Brain pericyte (primary cell): ENCODE results near the gene SARNP.
A peak's percentile ranks its signal among the peaks of the same experiment; 100 is the strongest.

Source experiments
- DNase-seq: peaks from one replicate; pipeline ENCODE4 v3.0.0-alpha.2; 2012; ENCODE audit warnings: low read depth, low spot score

Gene SARNP

DNA sequence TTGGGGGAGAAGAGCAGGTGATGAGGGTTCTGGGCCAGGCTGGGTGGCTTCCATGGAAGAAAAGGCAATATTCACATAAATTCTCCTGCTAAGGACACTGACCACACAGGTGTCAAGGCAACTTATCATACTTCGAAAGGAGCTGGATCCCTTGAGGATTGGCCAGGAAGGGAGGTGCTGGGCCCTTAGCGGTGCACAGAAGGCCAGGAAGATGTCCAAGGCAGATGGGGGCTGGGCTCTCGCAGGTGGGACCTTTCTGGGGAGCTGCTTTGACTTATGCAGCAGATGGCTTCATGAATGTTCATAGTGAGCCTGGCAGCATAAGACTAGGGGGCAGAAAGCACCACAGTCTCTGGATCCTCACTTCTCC is 92.6 kb downstream of the SARNP start:
- no peak for DNase-seq

- DNase-seq: no peak
Observed at GRCh38 chr12:55724226-55724939, 93.1 kb downstream of the SARNP start.

GRCh38 chr12:55723516-55724225 is 93.9 kb downstream of the SARNP start:
- no peak for DNase-seq

DNA sequence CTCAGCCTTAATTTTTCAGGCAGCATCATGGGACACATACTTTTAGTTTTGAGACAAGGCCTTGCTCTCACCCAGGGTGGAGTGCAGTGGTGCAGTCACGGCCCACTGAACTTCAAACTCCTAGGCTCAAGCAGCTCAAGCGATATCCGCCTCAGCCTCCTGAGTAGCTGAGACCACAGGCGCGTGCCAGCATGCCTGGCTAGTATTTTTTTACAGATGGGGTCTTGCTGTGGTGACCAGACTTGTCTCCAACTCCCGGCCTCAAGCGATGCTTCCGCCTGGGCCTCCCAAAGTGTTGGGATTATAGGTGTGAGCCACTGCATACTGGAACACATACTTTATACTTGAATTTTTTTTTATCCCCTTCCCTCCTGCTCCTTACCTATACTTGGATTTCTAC is 94.6 kb downstream of the SARNP start:
- DNase-seq: no peak

DNA sequence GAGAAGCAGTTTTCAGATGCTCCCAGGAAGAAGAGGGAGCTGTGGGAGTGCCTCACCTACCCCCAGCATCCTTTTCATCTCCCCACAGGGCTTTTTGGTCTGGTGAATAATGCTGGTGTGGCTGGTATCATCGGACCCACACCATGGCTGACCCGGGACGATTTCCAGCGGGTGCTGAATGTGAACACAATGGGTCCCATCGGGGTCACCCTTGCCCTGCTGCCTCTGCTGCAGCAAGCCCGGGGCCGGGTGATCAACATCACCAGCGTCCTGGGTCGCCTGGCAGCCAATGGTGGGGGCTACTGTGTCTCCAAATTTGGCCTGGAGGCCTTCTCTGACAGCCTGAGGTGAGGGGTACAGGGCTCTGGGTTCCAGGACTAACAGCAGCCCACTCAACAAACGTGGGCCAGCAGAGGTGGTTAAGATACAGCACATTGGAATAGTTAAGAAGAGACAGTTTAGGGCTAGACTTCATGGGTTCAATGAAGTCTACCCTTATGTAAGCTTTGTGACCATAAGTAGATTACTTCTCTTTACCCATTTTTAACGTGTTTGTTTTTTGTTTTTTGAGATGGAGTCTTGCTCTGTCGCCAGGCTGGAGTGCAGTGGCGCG is 95.8 kb downstream of the SARNP start:
- DNase-seq: no peak

- peak; percentile 70 for DNase-seq
Observed at GRCh38 chr12:55720894-55721444, 96.6 kb downstream of the SARNP start.

DNA sequence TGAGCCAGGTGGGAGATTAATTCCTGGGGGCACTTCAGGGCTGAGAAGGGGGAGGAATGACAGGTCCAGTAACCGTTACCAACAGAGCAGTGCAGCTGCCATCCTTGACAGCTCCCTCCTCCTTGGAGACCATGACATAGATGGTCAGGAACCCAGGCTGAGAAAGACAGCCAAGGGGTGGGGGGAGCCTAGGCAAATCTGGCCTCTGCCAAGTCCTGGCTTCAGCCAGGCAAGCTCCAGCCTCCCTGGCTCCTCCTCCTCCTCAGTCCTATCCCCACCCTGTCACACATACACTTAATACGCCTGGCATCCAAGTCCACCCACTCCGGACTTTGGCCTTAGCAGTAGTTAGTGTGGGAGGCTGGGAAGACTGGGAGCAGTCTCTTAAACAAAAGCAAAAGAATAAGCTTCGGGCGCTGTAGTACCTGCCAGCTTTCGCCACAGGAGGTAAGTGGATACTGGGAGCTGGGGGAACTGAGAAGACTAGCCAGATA is 97.4 kb downstream of the SARNP start, which contains the start of gene RDH5:
RDH5 (plus strand) TSS at position 323 of the 494 bp plus-strand sequence. CDS start 792 bp downstream, outside the sequence.
- no peak for DNase-seq

DNA sequence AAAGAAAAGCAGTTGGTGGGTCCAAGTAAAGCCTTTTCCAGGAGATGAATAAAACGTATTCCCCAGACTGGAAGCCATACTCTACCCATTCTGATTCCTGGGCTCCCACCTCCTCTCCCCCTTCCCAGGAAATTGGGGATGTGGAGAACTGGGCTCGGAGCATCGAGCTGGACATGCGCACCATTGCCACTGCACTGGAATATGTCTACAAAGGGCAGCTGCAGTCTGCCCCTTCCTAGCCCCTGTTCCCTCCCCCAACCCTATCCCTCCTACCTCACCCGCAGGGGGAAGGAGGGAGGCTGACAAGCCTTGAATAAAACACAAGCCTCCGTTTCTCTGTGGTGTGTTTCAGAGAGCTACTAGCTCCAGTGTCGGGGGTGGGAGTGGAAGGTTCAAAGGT is 98.2 kb downstream of the SARNP start:
- DNase-seq: no peak

DNA sequence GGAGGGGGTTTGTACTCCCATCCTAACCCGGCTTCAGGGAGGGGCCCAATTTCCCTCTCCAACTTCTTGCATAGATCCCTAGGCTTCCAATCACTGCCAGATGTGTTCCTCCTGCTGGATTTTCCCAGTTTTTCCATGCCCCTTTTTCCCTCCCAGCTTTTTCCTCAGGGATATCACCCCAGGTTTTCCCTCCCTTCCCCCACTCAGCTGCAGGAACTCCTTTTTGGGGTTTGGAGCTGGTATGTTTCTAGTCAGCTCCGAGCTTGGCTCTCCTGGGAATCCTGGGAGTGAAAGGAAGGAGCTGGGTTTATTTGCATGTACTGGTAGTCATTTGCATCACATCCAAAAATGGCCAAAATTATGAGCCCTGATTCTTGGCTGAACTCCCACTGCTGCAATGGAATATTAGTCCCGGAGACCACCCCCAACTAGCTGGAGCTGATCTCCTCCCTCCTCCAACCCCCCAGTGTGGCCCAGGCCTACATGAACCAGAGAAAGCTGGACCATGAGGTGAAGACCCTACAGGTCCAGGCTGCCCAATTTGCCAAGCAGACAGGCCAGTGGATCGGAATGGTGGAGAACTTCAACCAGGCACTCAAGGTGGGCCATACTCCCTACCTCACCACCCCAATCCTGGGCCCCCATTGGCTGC is 98.8 kb downstream of the SARNP start:
- no peak for DNase-seq

- DNase-seq: no peak
Observed at GRCh38 chr12:55718015-55718414, 99.5 kb downstream of the SARNP start.

DNA sequence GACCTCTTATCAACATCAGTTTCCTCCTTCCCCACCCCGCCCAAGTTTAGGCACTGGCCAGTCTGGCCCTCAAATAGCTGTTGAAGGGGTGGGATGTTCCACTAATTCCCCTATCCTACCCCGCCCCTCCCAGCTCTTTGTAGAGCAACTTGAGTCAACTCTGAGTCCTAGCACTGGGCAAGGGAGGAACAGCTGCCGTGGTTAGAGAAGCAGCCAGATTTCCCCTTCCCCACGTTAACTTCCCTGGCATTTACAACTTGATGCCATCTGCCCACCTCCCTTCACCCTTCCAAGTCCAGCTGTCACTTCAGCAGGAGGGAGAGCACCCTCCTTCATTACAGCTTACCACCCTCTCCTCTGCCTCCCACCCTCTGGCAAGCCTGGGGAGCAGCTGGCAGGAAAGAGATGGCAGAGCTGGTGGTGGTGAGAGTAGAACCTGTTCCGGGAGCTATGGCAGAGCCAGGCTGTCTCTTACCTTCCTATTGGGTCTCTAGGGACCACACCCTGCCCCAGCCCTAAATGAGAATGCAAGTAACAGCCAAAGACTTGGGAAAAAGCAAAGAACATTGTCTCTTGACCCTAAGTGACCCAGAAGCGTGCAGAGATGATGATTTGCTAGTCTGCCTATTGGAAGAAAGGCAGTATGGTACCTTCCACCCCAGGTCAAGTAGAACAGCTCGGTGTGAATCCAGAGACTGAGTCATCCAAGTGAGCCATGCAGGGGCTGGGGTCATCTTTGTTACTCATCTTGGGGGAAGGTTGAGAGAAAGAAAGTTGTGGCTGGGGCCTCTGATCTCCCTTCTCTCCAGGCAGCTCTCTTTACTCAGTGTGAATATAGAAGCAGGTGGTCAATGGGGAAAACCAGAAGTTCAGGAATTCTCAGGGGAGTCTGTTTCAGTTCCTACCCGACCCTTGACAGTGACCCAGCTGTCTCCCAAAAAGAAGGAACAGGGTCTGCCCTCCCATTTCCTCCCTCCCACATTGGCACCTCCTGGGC is 100.2 kb downstream of the SARNP start:
- no peak for DNase-seq

DNA sequence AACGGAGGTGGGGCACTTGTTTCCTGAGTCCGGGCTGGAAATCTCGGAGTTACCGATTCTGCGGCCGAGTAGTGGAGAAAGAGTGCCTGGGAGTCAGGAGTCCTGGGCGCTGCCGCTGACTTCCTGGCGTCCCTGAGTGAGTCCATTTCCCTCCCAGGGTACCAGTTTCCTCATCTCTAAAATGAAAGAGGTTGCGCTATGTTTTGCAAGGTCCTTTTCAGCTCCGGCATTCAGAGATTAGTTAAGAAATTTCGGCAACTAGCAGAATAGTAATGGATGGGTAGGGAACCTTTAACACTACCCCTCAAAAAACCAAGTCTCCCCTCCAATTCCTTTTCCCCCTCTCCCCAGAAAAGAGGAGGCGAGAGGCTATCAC is 101.0 kb downstream of the SARNP start:
- no peak for DNase-seq

- DNase-seq: peak; percentile 73
Observed at GRCh38 chr12:55715833-55716581, 101.5 kb downstream of the SARNP start, which contains the start of gene BLOC1S1. BLOC1S1 (plus strand) TSS chr12:55716046; CDS start chr12:55716052, 6 bp downstream.

DNA sequence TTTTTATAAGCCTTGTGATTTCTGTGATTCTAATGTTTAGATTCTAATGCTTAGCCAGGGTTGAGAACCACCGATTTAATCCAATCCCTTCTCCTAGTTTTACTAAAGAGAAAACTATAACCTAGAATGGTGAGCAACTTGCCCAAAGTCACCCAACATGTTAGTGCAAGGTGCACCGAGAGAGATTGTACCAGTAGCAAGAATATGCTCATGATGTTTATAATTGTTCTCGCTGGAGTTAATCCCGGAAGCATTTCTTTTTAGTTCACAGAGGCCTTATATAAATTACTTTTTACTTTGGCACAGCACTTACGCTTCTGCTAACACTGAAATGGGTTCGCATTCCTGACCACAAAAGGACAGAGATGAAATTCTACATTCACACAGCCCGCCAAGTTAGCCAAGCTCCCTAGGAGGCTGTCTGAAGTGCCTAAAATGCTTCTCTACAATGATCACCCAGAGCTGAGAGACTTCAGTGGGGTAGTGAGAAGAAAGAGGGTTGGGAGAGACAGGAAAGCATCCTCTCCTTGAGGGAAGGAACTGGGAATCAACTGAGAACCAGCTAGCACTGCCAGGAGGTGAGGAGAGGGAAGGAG is 102.3 kb downstream of the SARNP start:
- no peak for DNase-seq

DNA sequence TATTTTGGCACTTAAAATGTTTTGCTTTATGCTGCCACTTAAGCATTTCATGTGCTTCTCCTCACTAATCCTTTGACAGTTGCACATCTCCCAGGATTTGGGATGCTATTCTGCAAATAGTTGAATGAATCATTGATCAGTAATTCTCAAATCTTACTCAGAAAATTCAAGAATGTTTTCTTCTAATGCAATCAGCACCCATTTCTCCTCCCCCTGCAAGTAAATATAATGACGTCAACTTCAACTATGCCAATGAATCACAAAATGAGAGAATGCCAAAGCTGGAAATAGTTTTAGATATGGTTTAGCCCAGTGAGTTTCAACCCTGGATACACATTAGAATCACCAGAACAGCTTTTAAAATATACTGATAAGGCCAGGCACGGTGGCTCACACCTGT is 103.8 kb downstream of the SARNP start:
- no peak for DNase-seq

DNA sequence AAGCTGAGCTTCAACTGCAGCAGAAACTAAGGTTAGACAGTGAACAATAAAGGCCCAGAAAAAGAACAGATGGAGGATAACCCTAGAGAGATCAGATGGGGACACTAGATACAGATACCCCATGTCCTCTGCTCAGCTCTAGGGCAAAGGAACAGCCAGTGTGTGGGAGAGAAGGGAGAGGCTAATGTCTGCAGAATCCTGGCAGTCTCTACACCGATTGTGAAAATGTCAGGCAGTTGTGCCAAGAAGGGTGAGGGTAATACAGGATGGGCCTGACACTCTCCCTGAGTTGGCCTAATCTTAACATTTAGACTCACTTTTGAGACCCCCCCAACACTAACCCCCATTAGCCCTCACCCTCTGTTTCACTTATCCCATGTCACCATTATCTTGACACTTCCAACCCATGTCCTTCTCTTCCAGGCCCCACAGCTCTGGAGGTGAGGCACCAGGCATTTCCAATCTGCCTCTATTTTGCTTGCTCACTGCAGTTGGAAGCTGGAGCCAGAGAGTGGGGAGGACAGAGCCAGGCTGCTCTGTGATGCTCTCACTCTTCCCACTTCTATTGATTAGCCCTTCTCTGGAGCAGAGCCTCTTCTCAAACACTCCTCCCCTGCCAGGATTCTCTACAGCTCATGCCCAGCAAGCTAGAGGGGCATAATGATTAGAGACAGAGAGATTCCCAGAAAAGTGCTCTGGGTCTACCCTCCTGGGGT is 104.7 kb downstream of the SARNP start:
- no peak for DNase-seq

DNA sequence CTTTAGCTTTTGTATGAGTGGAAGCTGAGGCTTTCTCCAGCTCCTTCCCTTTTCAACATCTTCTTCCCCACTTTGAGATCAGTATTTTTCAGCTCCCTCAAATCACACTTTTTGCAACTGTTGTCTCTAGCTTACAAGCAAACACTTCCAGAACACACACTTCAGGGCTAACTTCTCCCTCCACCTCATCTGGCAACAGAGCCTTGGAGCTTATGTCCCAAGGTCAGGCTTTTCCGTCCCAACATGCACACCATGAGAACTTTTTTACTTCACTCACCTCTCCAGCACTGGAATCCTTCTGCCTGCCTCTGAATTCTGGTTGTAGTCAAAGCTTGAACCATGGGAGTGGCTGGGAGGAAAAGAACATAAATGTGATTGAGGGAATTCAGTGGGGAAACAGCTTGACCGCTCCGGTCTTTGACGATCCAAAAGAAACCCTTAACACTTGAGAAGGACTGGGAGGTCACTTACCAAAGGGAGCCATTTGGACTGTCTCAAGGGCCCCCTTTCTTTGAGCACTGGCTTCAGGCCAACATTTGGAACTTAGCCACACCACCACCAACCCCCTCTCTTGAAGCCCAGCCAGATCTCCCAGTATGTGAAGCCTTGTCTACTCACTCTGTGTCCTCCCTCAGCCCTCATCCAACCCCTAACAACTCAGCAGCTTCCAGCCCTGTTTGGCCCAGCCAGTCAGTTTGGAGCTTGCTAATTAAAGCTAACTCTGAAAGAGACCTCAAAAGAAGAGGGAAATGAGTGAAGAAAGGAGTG is 105.6 kb downstream of the SARNP start:
- no peak for DNase-seq

DNA sequence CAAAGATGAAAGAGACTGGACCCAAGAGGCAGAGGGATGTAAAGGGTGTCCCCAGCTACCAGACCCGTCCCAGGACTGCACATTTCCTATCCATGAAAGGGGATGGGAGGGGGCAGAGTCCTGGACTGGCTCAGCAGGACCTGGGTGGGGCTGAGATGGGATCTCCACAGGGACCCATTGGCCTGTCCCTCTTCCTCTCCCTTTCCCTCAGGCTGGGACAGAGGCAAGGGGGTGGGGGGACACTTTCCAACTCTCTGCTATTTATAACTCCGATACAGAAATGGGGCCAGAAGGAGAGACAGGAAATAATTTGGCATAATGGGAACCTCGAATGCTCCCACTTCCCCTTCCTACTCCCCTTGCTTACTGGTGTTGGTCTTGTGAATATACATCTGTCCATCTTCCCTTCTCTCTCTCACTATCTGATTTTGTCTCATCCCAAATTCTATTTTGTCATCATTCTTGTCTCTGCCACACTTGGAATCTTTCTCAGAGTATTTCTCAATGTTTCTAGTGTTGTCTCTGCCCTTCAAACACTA is 108.8 kb downstream of the SARNP start:
- DNase-seq: no peak
